Endometrium (tissue), 2 donors: ENCODE measurements around the gene ITPA.

Experiments
- FAIRE-seq: peaks from 2 replicates; lab custom pipeline; 2012; peaks lifted over from hg19 to GRCh38; lab: Jason Lieb, UNC
- donor health status: control.
- donor health status: control.

Gene ITPA

DNA sequence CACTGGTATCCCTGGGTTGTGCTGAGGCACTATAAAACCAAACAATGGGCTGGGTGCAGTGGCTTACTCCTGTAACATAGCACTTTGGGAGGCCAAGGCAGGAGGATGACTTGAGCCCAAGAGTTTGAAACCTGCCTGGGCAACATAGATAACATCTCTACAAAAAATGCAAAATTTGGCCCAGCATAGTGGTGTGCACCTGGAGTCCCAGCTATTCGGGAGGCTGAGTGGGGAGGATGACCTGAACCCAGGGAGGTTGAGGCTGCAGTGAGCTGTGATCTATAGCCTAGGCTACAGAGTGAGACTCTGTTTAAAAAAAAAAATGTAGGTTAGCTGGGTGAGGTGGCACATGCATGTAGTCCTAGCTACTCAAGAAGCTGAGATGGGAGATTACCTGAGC, 37.4 kb downstream of the ITPA start:
- FAIRE-seq: no peak

DNA sequence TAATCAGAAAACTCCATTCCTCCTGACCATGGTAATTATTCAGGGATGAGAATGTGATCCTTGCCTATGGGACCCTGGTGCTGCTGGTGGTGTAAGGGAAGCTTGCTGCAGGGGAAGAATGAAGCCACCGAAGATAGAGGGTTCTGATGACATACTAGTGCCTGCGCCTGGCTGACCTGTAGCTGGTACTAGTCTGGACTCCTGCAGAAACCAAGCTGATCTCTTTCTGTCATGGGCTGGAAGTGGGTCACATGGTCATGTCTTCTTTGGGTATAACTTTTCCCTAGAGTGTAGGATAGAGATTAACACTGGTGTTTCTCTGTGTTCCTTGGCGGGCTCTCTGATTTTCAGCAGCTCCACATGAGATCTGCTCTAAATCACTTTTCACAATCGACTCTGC, 38.3 kb downstream of the ITPA start:
- no peak for FAIRE-seq

DNA sequence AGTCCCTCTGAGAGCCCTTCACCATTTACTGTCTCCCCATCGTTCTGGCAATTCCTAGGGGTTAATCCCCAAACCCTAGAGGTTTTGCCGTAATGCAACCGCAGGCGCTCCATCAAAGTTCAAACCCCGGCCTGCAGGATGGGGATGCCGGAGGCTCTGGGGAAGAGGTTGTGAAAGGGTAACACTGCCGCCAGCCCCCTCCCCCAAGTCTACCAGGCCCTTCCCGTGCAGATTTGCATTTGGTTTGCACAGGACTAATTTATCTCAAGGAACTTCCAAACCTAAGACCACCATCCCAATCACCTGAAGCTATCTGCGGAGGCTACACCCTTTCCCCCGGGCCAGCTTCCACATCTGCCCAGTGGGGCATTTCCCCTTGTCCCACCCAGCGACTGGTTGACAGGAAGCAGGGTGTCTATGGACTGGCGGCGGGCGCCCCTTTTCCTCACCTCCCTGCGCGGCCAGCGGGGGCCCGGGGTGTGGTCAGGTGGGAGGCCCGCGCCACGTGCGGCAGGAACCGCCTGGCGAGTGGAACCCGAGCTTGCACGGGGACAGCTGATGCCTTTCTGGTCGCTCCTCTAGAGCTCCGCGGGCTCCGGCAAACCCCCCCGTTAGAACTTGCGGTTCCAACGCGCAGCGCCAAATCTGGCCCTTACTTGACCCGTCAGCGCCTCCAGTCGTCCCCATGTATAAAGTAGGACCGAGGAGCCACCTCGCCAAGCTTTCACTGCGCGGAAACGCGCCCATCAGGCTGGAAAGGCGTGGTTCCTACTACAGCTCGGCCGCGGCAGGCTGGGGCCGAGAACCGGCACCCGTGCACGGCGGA, 39.1 kb downstream of the ITPA start:
- no peak for FAIRE-seq

DNA sequence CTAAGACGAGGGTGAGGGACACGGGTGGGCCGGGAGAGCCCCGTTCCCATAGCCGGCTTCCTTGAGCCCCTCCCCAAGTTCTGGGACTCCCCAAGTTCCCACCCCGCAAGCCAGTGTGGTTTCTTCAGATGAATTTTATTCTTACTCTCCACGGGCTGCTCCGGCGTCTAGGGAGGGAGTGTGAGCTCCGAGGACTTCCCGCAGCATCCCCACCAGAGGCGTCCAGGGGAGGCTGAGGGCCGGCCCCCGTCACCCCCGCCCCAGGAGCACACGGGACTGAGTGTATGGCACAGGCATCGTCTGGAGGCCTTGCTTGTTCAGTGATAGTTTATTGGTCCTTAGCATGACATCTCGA, 39.7 kb downstream of the ITPA start:
- no peak for FAIRE-seq

GRCh38 chr20:3250091-3250504, 40.8 kb downstream of the ITPA start:
- FAIRE-seq: no peak

DNA sequence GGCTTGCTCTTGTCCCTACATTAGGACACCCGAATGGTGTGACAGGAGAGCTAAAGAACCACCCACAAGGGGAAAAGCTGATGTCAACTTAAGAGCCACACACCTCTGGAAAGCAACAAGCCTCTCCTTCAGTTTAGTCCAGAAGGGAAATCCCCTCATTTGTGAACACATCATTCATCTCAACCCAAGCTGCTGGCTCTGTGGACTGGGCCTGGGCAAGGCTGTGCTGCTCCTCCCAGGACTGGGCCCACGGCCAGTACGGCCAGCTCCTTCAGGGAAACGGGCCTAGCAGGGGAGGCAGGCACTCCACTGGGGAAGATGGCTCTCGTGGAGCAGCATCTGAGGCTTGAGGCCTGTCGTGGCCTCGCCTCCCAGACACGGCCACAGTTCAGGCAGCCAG, 42.5 kb downstream of the ITPA start:
- FAIRE-seq: no peak

DNA sequence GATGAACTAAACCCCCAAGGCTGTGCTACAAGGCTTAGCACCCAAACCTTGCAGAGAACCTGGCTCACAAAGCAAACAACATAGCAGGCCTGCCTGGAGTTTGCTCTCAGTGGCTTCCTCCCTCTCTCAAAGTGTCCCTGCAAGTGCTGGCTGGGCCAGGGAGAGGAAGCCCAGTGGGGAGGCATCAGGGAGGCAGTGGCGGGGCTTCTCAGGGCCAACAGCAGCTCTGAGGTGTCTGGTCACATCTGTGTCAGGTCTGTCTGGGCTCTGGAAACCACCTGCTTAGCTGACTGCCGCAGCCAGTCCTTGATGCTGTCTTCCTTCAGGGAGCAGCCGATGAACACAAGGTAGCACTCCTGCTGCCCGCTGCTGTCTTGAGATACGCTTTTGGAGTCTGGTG, 46.4 kb downstream of the ITPA start:
- FAIRE-seq: no peak

DNA sequence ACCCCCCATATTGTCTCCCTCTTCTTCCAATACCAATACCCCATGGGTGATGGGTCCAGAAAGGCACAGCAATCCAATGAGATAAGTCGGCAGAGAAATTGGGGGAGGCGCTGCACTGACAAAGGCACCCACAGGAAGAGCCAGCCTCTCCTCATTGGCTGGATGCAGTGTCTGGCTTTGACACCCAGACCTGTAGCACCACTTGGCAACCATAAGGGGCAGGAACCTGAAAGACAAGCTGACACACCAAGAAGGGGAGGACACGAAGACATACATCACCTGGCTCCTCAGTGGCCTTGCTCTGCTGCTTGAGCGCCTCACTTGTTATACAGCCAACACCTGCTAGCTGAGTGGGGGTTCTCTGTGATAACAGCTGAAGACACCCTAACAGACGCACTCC, 49.1 kb downstream of the ITPA start:
- no peak for FAIRE-seq

GRCh38 chr20:3262566-3262965, 53.3 kb downstream of the ITPA start:
- FAIRE-seq: no peak

DNA sequence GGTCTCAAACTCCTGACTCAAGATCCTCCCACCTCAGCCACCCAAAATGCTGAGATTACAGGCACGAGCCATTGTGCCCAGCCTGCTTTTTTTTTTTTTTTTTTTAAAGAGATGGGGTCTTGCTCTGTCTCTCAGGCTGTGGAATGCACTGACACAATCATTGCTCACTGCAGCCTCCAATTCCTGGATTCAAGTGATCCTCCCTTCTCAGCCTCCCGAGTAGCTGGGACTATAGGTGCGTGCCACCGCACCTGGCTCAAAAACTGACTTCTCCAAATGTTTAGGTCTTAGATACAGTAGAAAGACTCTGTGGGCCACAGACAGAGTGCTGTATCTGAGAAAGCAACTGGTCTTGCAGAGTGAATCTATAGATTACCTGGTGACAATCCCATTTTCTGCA, 60.8 kb downstream of the ITPA start:
- no peak for FAIRE-seq

DNA sequence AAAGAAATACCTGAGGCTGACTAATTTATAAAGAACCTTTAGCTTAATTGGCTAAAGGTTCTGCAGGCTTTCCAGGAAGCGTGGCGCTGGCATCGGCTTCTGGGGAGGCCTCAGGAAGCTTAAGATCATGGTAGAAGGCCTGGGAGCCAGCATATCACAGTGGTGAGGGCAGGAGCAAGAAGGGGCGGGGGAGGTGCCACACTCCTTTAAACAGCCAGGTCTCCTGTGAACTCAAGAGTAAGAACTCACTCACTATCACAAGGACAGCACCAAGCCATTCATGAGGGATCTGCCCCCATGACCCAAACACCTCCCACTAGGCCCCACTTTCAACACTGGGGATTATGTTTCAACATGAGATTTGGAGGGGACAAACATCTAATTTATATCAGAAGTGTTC, 64.1 kb downstream of the ITPA start:
- FAIRE-seq: no peak
